ENCODE results near the gene TEKT3.

Gene TEKT3

DNA sequence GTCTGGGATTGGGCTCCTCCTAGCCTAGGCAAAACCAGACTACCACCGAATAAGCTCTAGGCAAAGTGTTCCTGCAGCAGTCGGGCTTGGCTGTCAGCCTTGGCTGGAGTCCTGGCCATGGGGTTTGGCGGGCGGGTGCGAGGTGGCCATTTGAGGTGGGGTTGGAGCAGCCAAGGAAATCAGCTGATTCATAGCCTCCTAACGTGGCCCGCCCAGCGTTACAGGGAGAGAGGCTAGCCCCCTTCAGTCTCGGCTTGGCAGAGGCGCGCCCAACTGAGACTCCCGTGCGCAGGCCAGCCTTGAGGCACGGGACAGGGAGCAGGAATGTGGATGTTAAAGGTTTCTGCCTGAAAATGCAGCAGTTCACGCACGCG is 78.2 kb downstream of the TEKT3 start:
- DNase-seq, result peak; percentile 33

- DNase-seq, result peak; percentile 57
These were observed 78.8 kb downstream of the TEKT3 start for GRCh38 chr17:15262291-15263205.

- no peak for DNase-seq
These were observed 79.6 kb downstream of the TEKT3 start for GRCh38 chr17:15261802-15262290.

GRCh38 chr17:15261258-15261801 is 80.1 kb downstream of the TEKT3 start:
- DNase-seq, result peak; percentile 14

- DNase-seq, result peak; percentile 68
These were observed 80.8 kb downstream of the TEKT3 start for GRCh38 chr17:15260376-15261257.

GRCh38 chr17:15257796-15258512 is 83.4 kb downstream of the TEKT3 start:
- no peak for DNase-seq

- peak; percentile 85 for DNase-seq
These were observed 84.1 kb downstream of the TEKT3 start for GRCh38 chr17:15257258-15257788.

- DNase-seq, result no peak
These were observed 84.7 kb downstream of the TEKT3 start for GRCh38 chr17:15256689-15257088.

DNA sequence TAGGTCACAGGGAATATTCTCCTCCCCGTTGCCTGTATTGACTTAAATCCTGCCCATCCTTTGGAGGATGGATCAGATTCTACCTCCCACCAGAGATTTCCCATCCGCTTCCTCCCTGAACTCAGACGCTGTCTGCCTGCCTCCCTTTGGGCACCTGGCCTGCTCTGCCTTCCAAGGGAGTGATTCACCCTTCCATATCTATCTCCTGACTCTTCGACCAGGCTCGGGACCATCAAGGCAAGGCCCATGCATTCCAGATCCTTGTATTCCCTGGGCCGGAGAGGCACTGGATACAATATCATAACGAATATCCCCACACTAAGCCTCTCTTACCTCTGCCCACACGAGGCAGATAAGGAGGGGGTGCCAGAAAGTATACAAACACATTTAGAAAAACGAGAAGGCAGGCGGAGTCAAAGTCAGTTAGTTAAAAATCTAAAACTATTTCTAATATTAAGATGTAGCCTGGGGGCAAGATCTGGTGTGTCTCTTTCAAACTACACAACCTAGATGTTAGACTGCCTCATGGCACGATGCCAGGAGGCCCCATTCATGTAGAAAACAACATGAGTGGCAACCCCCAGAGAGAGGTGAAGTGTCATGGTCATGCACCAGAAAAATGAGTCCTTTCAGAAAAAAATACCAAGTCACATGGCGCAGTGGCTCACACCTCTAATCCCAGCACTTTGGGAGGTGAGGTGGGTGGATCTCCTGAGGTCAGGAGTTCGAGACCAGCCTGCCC is 85.5 kb downstream of the TEKT3 start:
- no peak for DNase-seq

Measured in NCI-H1105 treated with DMSO at 0.1 percent for 48 hours (cell line).